GM10266 (cell line): ENCODE results near the gene CMPK2.

Source experiments
- DNase-seq: peaks from one replicate; pipeline ENCODE4 v3.0.0; 2012; ENCODE audit errors: extremely low spot score
- TF ChIP-seq, protein P1 (sequence below): IDR thresholded peaks from 2 replicates; pipeline ENCODE4 v1.5.1; 2012; ENCODE audit warnings: mild to moderate bottlenecking, low read depth; ENCODE audit not compliant: control insufficient read depth, insufficient read depth; ENCODE audit errors: missing control alignments

Gene CMPK2

GRCh38 chr2:6888724-6889123, 23.0 kb upstream of the CMPK2 start:
- DNase-seq, result no peak
- TF ChIP-seq, protein P1, sequence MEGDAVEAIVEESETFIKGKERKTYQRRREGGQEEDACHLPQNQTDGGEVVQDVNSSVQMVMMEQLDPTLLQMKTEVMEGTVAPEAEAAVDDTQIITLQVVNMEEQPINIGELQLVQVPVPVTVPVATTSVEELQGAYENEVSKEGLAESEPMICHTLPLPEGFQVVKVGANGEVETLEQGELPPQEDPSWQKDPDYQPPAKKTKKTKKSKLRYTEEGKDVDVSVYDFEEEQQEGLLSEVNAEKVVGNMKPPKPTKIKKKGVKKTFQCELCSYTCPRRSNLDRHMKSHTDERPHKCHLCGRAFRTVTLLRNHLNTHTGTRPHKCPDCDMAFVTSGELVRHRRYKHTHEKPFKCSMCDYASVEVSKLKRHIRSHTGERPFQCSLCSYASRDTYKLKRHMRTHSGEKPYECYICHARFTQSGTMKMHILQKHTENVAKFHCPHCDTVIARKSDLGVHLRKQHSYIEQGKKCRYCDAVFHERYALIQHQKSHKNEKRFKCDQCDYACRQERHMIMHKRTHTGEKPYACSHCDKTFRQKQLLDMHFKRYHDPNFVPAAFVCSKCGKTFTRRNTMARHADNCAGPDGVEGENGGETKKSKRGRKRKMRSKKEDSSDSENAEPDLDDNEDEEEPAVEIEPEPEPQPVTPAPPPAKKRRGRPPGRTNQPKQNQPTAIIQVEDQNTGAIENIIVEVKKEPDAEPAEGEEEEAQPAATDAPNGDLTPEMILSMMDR, result no peak

DNA sequence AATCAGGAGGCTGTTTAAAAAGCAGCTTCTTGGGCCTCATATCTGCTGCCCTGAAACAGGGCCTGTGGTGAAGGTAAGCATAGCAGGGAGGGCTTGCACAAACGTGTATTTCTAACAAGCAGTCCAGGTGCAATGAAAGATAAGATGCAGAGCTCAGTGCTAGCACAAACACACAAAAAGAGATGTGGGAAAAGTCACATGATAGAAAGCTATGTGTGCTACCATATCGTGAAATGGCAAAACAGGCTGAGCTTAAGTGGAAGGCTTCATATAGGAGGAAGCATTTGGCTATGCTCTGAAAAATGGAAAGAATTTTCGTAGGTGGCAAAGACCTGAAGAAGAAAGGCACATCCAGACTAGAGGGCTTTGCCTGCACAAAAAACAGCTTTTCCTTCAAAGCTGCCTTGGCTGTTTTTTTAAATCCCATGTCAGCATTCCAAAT, 22.1 kb upstream of the CMPK2 start:
- DNase-seq, result no peak
- TF ChIP-seq, protein P1, result no peak

DNA sequence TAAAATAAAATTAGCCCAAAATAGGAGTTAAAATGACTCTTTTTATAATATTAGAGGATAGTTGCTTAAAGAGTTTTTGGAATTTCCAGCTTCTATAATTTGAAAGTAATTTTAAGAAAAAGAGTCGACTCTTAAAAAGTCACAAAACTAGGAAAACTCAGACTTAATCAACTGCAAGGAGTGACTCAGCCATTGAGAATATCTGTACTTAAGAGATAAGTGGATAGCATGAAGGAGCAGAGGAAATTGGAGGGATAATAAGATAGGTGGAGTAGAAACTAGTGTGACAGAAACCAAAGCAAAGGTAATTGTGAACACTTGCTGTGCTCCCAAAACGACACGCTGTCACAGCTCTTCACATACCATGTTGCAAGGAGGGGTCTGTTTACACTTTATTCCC, 20.3 kb upstream of the CMPK2 start:
- TF ChIP-seq, protein P1, result no peak
- DNase-seq, result no peak

- TF ChIP-seq, protein P1, result no peak
- no peak for DNase-seq
These were observed 19.8 kb upstream of the CMPK2 start for GRCh38 chr2:6885551-6885950.

- DNase-seq, result no peak
- TF ChIP-seq, protein P1, result no peak
These were observed 17.9 kb upstream of the CMPK2 start for GRCh38 chr2:6883448-6884122.

- DNase-seq, result no peak
- TF ChIP-seq, protein P1, result no peak
These were observed 15.8 kb upstream of the CMPK2 start for GRCh38 chr2:6881516-6881915.

DNA sequence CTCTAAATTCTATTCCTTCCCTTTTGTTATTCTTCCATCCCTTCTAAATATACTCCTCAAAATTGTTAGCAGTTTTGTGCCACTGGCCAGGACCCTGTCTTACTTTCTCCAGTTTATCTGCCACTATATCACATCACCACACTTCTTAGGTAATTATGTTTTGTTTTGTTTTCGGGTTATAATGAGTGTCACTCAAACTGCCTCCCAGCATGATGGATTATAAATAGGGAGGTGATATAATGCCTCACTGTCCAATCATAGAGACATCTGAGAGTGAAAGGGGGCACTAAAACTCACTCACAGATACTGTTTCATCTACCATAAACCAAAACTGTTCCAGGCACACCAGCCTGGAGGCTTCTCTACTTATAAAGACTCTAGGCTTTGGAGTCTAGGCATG, 15.3 kb upstream of the CMPK2 start:
- DNase-seq, result no peak
- TF ChIP-seq, protein P1, result no peak
